Neural progenitor cell (in vitro differentiated cells): ENCODE data around the gene CCDC138.

Experiments used
- EZH2 ChIP-seq: fragments of 200-600 bp; sonication (generic); IDR thresholded peaks from 2 replicates; pipeline ENCODE4 v1.6.1; 2017; ENCODE audit warnings: antibody characterized with exemption, mild to moderate bottlenecking, moderate library complexity
- EZH2phosphoT487 ChIP-seq: fragments of 200-600 bp; sonication (generic); IDR thresholded peaks from 2 replicates; pipeline ENCODE4 v1.6.1; 2017; ENCODE audit warnings: antibody characterized with exemption
- TF ChIP-seq, protein P1 (sequence below): fragments of 200-600 bp; sonication (generic); IDR thresholded peaks from 2 replicates; pipeline ENCODE4 v1.5.1; 2017; ENCODE audit warnings: antibody characterized with exemption, mild to moderate bottlenecking

- TF ChIP-seq, protein P1, sequence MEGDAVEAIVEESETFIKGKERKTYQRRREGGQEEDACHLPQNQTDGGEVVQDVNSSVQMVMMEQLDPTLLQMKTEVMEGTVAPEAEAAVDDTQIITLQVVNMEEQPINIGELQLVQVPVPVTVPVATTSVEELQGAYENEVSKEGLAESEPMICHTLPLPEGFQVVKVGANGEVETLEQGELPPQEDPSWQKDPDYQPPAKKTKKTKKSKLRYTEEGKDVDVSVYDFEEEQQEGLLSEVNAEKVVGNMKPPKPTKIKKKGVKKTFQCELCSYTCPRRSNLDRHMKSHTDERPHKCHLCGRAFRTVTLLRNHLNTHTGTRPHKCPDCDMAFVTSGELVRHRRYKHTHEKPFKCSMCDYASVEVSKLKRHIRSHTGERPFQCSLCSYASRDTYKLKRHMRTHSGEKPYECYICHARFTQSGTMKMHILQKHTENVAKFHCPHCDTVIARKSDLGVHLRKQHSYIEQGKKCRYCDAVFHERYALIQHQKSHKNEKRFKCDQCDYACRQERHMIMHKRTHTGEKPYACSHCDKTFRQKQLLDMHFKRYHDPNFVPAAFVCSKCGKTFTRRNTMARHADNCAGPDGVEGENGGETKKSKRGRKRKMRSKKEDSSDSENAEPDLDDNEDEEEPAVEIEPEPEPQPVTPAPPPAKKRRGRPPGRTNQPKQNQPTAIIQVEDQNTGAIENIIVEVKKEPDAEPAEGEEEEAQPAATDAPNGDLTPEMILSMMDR, result no peak
- TF ChIP-seq EZH2, result no peak
- TF ChIP-seq EZH2phosphoT487, result no peak
Observed at GRCh38 chr2:108869542-108869941, 83.0 kb downstream of the CCDC138 start.
